NCI-H146 treated with DMSO at 0.1 percent for 48 hours (cell line): ENCODE results near the gene THEMIS.
"Not testable (repeated sequence)": the region's sequence is repeated elsewhere in the genome, so short reads cannot be mapped to it uniquely, and the experiment has no call there.

Source experiments
- DNase-seq: peaks from one replicate; lab custom pipeline; 2025; ENCODE audit not compliant: unreplicated experiment; lab: John Stamatoyannopoulos, UW

THEMIS gene, protein sequence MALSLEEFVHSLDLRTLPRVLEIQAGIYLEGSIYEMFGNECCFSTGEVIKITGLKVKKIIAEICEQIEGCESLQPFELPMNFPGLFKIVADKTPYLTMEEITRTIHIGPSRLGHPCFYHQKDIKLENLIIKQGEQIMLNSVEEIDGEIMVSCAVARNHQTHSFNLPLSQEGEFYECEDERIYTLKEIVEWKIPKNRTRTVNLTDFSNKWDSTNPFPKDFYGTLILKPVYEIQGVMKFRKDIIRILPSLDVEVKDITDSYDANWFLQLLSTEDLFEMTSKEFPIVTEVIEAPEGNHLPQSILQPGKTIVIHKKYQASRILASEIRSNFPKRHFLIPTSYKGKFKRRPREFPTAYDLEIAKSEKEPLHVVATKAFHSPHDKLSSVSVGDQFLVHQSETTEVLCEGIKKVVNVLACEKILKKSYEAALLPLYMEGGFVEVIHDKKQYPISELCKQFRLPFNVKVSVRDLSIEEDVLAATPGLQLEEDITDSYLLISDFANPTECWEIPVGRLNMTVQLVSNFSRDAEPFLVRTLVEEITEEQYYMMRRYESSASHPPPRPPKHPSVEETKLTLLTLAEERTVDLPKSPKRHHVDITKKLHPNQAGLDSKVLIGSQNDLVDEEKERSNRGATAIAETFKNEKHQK

GRCh38 chr6:127900935-127901334 lies at the start of gene THEMIS:
TSS of gene THEMIS (minus strand) at chr6:127901058. CDS start at chr6:127900932, 126 bp downstream.
- DNase-seq: no peak

GRCh38 chr6:127949251-127949650 lies 48.4 kb upstream of the THEMIS start:
- no peak for DNase-seq

DNA sequence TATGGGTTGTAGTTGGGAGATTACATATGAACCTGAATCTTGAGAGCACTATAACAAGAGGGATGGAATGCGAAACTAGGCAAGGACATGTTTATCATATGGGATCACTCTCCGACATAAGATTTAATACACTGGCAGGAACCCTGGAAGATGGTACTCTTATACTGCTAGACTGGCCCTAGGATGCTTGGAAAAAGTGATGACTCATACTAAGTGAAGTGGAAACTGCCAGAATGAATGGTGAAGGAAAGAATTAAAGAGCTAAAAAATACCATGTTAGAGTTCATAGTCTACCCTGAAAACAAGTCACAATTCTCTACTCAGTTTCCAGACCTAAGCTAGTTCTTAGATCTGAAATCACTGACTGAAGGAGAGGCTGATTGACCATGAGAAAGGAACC lies 45.5 kb upstream of the THEMIS start:
- no peak for DNase-seq

GRCh38 chr6:127945434-127946097 lies 44.7 kb upstream of the THEMIS start:
- no peak for DNase-seq

DNA sequence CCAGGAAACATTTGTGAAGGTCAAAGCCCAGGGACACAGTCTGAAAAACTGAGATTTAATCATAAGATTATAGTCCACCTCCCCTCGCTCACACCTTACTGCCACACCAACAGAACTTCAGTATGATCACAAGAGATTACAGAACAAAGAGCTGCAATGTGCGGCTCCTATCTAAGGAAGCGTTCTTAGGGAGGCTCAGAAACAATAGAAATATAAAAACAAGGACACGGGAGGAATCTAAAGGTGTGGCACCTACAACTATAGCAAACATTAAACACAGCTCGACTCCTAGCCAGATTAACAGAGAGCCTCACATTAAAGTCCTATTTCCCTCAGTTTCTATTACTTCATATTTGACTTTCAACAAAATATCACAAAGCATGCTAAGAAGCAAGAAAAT lies 40.4 kb upstream of the THEMIS start:
- no peak for DNase-seq

- DNase-seq: no peak
Observed at GRCh38 chr6:127939442-127940066, 38.7 kb upstream of the THEMIS start.

- DNase-seq: no peak
Observed at GRCh38 chr6:127938701-127939100, 37.8 kb upstream of the THEMIS start.

GRCh38 chr6:127937747-127938146 lies 36.9 kb upstream of the THEMIS start:
- no peak for DNase-seq

DNA sequence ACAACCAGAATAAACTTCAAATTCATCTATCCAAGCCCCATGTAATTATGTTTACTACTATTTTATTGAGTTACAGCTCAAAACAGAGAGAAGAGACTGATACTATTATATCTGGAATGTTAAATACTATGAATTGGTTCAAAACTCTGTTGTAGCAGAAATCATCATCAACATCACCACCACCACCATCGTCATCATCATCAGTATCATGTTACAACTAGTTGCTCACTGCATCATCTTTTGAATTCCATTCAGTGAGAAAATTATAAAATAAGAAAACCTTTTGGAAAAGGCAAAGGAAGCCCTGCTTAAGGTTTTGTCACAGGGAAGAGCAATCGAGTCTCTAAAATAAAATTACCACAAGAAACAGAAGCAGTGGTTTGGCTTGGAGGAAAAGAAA lies 36.2 kb upstream of the THEMIS start:
- no peak for DNase-seq

GRCh38 chr6:127934956-127935355 lies 34.1 kb upstream of the THEMIS start:
- no peak for DNase-seq

GRCh38 chr6:127933852-127934840 lies 33.3 kb upstream of the THEMIS start:
- DNase-seq: no peak

DNA sequence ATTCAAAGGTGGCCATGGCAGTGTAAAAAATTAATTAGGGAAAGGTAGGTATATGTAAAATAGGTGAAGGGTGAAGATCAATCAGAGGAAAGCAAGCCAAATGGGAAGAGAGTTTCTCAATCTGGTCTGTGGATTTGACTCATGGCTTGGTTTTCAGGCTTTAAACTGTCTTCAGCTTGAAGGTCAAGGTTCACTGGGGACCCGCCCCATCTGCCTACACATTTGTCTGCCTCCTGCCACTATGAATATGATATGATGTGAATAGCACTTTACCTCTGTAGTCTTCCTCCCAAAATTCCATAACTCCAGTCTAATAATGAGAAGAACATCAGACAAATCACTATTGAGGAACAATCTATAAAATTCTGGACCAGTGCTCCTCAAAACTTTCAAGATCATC lies 32.3 kb upstream of the THEMIS start:
- no peak for DNase-seq

DNA sequence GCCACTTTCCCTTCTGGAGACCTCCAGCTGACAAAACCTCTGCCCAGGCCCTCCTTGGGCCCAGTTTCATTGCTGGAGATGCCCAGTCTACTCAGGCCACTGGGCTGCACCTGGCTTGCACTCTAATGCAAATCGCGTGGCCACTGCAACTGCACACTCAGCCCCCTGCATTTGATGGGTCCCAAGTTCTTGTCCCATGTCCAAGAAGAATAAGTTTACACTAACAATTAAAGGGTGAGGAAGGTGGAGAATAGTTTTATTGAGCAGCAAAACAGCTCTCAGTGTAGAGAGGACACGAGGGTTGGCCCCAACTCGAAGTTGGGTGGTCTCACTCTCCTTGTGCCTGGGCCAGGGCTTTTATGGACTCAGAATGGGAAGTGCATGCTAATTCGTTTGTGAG lies 31.9 kb upstream of the THEMIS start:
- DNase-seq: no peak

GRCh38 chr6:127926441-127926840 lies 25.6 kb upstream of the THEMIS start:
- not testable (repeated sequence) for DNase-seq

GRCh38 chr6:127924440-127924839 lies 23.6 kb upstream of the THEMIS start:
- no peak for DNase-seq

- no peak for DNase-seq
Observed at GRCh38 chr6:127924031-127924430, 23.2 kb upstream of the THEMIS start.

DNA sequence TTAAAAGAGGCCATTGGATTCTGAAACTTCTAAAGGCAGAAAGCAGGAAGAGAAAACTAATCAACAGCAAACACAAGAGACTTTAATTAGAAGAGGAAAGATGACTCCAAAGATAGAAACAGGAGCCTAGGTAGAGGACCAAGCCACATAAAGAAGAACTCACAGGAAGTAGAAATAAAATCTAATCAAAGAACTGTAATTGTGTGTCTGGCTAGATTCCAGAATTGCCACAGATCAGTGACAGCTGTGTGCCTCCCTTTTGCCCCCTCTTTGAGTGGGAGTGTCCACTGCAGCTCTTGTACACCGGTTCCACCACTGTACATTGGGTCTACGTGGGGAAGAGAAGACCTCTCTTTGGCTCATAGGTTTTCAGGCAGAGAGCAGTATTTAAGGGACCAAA lies 22.3 kb upstream of the THEMIS start:
- no peak for DNase-seq

GRCh38 chr6:127921982-127922381 lies 21.1 kb upstream of the THEMIS start:
- no peak for DNase-seq

DNA sequence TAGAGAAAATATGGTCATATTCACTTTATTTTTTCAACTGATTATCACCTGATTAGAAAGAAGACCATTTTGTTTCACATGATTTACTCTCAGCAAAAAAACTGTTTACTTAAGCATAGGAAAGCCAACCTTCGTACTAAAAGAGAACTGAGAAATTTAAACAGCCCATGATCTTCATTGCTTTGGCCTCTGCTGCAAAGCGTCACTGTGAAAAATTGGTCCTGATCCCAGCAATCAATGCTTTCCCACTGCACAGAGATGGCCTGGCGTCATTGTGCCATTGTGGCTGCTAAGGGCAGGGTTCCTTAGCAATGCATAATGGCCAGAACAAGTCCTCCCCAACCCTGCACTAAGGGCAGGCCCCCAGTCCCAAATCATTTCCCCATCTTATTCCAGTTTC lies 19.9 kb upstream of the THEMIS start:
- no peak for DNase-seq
